NCI-H1417 (cell line): ENCODE measurements around the gene ZFHX3.
A peak's percentile ranks its signal among the peaks of the same experiment; 100 is the strongest.

Experiments
- DNase-seq, 3 experiments: peaks; one replicate each; lab custom pipeline; 2025; lab: John Stamatoyannopoulos, UW

ZFHX3 gene

DNA sequence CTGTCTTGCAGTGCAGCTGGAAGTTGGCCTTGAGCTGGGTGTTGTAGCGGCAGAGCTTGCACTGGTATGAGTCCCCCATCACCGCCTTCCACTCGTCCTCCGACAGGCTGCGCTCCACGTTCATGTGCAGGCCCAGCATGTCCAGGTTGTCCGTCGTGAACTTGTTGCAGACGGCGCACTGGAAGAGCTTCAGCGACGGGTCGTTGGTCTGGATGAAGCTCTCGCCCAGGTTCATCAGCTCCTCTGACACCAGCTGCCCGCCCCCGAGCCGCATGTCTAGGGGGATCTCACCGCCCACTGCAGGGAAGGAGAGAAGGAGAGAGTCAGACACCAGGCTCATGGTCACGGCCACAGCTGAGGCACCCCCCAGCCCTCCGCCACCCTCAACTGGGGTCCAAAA, 97.3 kb downstream of the ZFHX3 start:
- DNase-seq, result no peak

DNA sequence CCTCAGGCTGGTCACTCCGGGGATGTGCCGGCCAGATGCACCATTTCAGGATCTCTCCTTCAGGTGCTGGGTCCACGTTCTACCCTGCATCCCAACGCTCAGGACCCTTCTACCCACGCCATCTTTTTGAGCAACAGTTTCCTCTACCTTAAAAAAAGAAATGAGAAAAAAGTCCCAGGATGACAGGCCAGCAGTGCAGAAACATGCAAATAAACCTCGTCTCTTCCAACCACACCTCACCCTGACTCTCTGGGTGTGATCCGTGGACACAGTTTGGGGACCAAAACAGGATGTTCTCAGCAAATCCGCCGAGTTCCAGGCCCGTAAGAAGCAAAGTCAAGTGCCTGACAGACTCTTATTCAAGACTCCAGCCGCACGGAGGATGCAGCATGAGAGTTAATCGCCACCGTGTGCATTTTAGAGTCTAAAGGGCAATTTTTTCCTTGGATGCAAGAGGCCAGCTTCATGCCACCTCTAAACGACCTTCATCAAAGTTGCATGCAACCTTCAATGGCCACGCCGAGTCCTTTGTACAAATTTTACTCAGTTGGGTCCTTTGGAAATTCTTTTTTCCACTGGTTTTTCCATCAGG, 99.6 kb downstream of the ZFHX3 start:
- DNase-seq, result no peak

DNA sequence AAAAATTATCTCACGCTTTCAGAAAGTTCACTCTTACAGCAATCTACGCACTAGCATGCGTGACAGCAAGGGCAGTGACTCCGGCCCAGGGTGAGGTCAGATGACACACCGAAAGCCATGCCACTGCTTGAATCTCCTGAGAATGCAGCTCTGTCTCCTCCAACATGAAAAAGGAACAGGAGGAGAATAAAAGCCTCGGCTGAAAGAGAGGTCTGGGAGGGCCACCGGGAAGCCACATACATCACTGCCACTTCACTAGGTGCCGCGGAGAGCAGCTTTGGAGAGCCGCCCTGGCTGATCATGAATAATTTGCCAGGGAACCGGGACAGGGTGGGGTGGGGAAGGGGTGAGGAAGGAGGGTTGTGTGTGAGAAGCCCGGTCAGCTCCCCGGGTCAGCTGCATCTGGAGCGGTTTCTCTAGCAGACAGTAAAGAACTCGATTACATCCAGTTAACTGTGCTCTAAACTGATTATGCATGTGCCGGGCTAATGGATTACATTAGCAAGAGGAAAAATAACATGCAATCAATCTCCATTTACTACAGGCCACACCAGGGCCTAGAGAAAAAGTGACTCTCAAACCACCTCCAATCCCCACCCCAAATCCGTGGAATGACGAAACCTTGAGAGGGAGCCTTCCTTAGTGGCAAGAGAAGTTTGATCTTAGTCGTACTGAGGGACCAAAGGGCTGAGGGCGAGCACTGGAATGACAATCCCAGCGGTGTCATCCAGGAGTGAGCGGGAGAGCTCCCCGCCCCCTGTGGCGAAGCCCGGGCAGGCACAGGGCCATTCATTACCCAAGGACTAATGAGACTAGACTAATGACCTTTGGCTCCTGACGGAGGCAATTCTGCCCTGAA, 100.3 kb downstream of the ZFHX3 start:
- peak in 1 of 3 experiments; percentile 33 for DNase-seq

DNA sequence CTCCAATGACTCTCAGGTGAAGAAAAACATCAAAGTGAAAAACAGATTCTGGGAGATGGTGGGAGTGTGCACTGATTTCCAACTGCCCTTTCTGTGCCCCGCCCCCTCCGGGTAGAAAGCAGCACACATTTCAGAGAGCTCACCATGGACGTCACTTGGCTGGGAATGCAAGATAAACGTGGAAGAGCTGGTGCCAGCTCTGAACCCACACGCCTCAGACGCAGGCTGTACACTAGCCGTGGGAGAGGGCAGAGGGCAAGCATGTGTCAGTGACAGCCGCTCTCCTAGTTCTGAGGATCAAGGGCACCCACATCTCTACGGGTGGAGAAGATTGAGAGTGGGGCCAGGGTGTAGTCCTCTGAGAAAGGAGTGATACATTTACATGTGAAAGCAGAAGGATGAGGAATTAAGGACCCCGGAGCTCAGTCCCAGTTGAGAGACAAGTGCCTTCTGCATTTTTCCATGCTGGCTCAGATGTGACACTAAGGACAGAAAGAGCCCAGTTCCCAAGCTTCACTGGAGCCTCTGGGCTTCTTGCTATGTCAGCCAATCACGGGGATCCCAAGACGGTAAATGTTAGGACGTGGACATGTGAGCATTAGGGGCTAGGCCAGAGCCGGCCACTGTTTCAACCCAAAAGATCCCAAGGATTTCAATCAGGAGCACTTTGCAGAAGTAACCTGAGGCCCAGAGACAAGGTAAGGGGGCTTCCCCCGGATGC, 101.3 kb downstream of the ZFHX3 start:
- no peak for DNase-seq

DNA sequence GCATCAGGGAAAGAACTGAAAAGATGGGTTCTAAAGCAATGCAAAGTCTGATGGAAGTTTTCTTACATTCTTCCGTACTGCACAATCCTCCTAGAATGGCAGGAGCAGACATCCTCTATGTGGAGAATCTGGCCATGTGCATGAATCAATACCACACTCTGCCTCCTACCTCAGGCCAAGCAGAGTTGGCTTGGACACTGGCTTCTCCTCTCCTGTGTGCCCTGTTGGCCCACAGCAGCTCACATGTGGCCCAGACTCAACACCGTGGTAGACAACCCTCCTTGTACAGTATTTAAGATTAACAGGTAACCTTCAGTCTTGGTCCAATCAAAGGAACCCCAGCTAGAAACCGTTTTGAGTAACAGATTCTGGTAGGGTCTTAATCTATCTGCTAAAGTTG, 101.9 kb downstream of the ZFHX3 start:
- DNase-seq, result no peak

DNA sequence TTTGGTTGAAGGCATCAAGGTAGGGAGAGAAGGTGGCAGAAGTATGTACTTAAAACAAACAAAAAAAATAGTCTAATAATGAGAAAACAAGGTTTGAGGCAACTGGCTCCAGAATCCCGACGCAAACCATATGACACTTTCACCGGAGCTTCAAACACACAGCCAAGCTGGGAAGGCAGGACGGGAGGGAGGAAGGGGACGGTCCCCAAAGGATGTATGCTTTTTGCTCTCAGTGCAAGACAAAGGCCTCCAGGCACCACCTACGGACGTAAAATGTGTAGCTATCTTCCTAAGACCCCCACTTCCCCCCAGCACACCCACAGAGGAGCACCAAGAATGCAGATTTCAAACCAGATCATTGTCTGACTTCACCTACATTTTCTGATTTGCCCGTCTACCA, 102.3 kb downstream of the ZFHX3 start:
- DNase-seq, result no peak

DNA sequence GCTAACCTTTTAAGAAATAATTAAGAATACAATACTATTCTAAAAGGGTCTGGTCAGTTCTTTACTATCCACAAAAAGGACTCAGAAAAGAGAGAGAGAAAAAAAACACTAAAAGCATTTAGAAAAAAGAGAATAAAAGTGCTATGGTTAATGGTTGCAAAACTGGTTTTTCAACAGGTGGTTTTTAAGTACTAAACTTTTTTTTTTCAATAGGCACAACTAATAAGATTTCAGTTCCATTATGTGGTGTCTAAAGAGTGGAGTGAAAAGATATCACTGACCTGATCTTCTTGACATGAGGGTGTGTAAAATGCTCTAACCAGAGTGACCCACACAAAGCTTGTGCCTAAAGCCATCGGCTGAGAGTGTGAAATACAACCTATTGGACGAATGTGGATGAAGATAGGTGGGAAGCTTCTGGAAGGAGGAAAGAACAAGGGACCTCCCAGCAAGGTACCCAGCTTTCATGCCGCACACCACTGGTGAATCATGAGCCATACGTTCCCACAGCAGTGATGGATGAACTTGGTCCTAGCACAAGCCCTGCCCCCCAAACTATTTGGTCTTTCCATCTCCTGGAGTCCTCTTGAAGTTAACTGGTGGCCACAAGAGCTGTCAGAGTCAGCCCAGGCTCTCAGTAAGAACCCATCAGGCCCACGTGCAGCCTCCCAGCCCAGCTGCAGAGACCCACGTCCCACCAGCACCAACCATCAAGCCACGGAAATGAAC, 103.0 kb downstream of the ZFHX3 start:
- DNase-seq, result no peak

DNA sequence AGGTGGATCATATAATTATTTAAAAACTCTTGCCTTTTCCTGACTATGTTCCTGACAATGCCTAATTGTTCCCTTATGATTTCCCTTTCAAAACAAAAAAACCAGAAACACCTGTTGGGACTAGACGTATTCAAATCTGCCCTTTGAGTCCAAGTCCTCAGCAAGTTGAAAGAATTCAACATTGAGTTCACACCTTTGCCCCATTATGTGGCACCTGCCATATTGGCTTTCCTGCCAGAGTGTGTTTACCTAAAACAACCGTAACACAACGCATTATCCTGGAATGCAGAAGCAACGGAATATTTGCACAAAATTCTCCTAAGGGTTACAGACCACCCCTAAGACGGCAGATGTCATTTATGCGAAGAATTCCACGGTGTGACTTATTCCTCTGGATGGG, 105.9 kb downstream of the ZFHX3 start:
- peak in 1 of 3 experiments; percentile 43 for DNase-seq

DNA sequence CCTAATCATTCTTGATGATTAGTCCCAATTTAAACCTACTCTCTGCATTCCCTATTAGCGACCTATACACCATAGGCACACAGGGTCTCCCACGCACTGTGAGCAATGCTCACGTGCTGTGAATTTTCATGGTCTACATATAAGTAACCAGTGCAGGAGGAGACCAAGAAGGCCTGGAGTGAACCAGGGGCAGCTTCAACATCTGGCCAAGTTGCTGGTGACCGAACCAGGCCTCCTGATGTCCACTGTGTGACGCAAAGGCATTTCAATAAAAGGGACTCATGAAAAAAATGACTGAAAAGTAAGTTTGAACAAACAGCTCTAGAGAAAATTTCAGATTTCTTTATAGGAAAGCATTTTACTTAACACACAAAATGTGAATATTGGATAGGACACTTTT, 107.0 kb downstream of the ZFHX3 start:
- DNase-seq, result no peak

DNA sequence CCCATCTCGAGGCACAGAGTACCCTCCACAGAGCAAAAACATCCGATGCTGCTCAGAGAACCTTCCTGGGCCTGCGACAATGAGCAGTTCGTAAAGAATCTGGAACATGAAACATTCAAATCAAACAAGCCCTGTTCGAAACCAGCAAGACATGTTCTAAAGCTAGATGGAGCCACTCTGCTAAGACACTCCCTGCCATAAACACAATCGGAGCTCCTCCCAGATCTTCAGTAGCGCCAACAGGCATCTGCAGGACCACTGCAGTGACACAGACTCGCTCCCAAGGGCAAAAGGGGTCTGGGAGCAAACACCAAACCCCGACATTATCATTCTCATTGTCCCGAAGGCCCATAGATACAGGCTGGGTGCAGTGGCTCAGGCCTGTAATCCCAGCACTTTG, 108.7 kb downstream of the ZFHX3 start:
- peak in 1 of 3 experiments; percentile 33 for DNase-seq

DNA sequence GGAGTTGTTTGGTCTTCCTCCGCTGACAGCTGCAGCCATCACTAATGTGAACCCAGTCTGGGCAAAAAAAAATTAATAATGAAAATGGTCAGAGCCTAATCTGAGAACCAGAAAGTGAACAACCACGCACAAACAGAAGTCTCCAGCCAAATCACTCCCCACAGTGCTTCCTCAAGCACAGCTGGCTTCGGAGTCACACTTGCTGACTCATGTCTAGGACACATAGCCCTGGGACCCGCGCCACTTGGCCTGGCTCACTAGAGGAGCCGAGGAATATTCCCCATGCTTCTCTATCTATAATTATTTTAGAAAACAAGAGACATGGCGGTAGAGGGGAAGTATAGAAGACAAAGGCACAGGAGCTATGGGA, 109.1 kb downstream of the ZFHX3 start:
- DNase-seq, result peak in 1 of 3 experiments; percentile 59

DNA sequence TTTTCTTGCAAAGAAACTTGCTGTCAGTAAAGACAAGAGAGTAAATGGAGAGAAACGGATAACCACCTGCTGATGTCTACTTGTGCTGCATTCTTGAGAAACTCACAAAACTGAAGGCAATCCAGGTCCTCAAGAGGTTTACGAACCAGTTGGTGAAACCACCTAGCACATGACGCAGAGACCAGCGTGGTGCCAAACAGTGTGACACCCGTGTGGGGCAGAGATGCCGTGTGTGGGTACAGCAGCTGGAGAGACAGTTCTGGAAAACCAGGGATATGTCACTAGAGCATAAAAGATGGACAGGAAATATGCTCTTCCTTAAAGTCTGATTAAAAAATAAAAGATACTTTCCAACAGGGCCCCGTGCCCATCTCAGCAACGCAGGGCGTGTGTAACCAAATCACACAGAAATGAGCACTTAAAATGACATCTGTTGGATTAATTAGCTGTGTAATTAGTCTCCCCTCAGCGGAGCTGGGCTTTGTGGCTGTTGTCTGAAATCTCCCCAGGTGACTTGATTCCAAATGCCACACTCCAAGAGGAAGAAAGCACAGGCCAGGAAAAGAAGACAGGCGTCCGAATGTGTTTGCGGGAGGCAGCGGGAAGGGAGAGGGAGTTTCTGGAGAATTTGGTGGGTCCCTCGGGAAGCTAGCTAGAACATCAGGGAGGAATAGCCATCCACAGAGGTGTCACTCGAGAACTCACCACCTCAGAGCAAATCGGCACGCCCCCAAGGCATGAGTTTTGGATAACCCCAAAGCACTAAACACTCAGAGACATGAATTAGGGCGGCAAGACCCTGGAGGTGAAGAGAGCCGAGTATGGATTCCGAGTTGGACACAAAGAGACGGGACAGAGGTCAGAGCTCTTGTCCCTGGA, 109.8 kb downstream of the ZFHX3 start:
- peak; percentile 19 to 85 (median 46) for DNase-seq

DNA sequence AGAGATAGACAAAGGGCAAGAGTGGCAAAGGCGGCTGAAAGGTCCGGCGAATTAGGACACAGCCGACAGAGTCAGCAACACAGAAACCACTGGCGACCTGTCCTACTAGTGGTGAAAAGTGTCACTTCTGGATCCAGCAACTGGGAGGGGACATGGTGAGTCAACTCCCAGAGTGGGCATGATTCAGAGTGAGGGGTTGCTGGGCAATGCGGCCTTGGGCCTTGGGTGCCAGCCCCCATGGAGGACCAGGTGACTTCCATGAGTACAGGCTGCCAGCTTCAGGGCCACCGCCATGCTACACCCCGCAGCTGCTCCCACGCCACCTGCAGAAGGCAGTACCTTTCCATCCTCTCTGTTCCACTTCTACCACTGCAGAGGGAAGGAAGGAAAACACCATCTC, 110.6 kb downstream of the ZFHX3 start:
- DNase-seq, result peak in 1 of 3 experiments; percentile 36

DNA sequence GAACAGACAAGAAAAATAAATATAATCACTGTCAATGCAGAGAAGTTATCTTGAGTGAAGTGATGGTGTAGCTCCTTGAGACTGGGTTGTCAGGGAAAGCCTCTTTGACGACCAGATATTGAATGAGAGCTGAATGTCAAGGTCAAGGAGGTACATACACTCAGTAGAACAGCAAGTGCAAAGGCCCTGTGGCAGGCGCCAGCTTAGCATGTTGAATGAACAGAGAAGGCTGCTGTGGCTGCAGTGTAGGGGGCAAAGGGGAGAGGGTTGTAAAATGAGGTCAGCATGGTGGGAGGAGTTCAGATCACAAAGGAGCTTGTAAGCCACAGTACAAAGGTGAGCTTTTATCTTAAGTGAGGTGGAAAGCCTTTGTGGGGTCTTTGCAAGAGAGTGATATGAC, 111.5 kb downstream of the ZFHX3 start:
- DNase-seq, result no peak

DNA sequence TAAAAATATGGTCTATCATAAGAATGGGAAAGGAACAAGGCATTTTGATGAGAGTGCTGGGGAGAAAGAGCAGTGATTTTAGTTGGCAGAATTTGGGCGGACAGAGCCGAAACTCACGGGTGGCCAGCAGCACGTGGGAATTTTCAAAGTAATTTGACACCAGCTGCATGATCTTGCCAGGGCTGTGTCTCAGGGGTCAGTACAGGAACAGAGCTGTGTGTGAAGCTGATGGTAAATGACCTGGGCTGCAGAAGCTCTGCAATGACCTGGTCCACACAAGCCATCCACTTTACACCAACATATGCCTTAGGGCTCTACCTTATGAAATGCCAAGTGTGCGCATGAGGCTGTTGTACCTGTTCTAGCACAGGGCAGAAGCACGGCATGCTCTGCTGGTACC, 112.0 kb downstream of the ZFHX3 start:
- DNase-seq, result no peak

DNA sequence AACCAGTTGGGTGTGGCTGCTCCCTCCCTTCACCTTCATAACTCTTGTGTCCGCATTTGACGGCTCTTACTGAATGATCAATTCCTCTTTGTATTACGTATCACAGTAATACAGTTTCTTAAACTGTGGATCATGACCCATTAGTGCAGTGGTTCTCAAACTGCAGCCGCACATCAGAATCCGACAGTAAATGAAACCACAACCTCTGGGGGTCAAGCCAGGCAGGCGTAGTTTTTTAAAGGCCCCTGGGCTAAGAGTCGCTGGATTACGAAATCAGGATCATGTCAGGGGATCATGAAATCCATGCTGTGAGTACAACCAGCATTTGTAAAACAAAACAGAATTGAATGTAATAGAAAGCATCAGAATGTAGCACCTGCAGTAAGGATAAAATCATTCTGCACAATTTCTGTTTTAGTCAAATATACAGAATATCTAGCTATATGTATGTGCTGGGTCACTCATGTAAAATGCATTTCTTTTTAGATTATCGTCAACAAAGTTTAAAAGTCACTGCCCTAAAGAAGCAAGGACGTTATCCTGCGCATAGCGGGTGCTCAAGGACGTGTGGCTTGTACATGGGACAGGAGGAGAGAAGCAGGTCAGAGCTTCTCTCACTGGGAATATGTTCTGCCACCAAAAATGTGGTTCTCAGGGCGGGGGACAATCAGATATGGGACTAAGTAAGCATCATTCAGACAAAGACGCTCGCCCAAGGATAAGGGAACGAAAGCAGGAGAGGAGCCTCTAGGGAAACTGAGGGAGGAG, 113.1 kb downstream of the ZFHX3 start:
- DNase-seq, result no peak

DNA sequence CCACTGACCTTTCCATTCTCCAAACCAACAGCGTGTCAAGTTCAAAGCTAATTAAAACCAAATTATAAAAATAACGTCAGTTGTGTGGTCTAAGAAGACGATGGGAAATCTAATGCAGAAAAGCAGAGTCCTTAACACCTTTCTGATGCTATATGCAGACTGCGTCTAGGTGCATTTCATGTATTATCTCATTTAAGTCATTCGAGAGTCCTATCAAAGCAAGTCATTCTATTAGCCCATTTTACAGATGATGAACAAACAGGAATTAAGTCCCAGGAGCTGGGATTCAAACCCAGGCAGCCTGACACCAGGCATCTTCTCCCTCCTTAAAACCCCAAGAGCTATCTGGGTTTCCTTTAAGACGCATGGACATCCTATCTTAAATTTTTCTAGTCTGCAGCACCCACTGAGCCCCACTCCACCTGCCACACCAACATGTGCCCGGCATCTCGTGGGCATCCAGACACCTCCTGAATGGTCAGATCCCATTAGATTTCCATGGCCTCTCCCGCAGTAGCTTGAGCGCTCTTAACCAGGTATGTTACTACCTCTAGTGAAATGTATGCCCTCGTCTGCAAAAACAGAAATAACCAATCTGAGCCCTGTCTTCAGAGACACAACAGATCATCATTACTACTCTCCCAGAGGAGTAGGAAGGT, 115.1 kb downstream of the ZFHX3 start:
- no peak for DNase-seq

DNA sequence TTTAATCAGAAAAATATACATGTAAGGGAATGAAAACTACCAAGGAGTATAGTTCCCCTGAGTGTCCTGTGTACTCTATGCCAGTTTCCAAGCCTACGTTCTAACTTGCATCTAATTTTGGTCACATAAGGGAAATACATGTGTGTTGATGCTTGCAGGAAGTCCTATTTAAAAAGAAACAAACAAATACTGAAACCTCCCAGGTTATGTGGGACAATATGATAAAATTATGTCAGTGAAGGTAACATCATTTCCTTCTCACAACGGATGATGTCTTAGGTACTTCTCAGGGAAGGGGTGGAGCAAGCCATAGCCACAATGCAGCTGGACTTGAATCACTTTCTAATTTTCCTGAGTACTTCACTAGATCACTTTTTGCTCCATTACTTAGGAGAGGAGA, 115.9 kb downstream of the ZFHX3 start:
- no peak for DNase-seq

DNA sequence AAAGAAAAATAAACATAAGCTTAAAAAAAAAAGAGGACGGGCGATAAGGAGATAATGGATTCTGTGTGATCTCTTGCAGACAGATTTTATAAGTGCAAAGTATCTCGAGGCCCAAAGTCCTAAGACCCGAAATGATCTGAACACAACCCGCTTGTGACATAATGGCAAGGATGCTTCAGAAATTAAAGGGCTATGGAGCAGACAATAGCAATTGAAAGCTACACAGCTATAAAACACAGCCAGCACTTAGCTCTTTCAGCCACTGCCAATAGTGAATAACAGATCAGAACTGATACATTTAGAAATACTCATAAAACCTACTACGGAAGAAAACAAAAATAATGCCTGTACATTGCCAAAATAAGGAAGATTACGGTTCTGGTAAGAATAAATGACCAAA, 117.5 kb downstream of the ZFHX3 start:
- peak in 1 of 3 experiments; percentile 7 for DNase-seq
